Lower lobe of right lung (tissue), 2 donors: ENCODE measurements around the gene OR7G2. TPM values are rescaled to one million over a fixed set of nuclear protein-coding genes. Genes with fewer than 3 reads are reported as not detected.

Experiments
- ATAC-seq, 2 donors: fragments of 200-7000 bp; cut with Tn5 transposase; one replicate each; pipeline ENCODE4 v1.9.1; 2020 to 2022; ENCODE audit warnings: mild to moderate bottlenecking in 2 of 2, moderate library complexity in 2 of 2
- DNase-seq: peaks from one replicate; pipeline ENCODE4 v3.0.0-alpha.2; 2020
- H3K27ac ChIP-seq: fragments of 200-600 bp; one replicate; pipeline ENCODE4 v1.8.0; 2022
- H3K27me3 ChIP-seq: fragments of 200-600 bp; one replicate; pipeline ENCODE4 v1.8.0; 2022; ENCODE audit warnings: low read depth
- H3K36me3 ChIP-seq: fragments of 200-600 bp; one replicate; pipeline ENCODE4 v1.8.0; 2022; ENCODE audit warnings: mild to moderate bottlenecking
- H3K4me1 ChIP-seq: fragments of 200-600 bp; one replicate; pipeline ENCODE4 v1.8.0; 2022
- H3K4me3 ChIP-seq: fragments of 200-600 bp; one replicate; pipeline ENCODE4 v1.8.0; 2022; ENCODE audit warnings: mild to moderate bottlenecking
- H3K9me3 ChIP-seq: fragments of 200-600 bp; one replicate; pipeline ENCODE4 v1.8.0; 2022
- intact Hi-C: fragments of 100-400 bp; cut with DNase I; formaldehyde crosslinking; loops from one replicate; pipeline ENCODE4 v1.11.0; 2022
- total RNA-seq: library from RNA; stranded (reverse); fragmentation: NEBNext Ultra II Directional; extraction: Animal tissue kit (Norgen Biotek cat#: 25700); gene quantifications from one replicate; pipeline ENCODE4 v1.2.1, GENCODE V29; 2021
- TF ChIP-seq, protein P1 (sequence below): fragments of 200-600 bp; IDR thresholded peaks from one replicate; pipeline ENCODE4 v1.8.0; 2022; ENCODE audit warnings: antibody characterized with exemption, mild to moderate bottlenecking
- donor health status: DM: no; HTN: yes; CAD: no; lungs with severe emphysema.

OR7G2 gene
- total RNA-seq, 1 donor from 2014 or later, result not detected

- no peak for DNase-seq
- intact Hi-C loops, result no loop called here
- Histone ChIP-seq H3K27me3 (peaks cover 9% of the 10 kb centered on the region), H3K36me3 (no peaks in the 10 kb centered on the region), H3K27ac (no peak within 1 kb of the TSS), H3K4me3 (no peak within 1 kb of the TSS), H3K4me1 (no peaks in the 10 kb centered on the region), H3K9me3 (no peaks in the 10 kb centered on the region)
- no peak for ATAC-seq
- TF ChIP-seq, protein P1, sequence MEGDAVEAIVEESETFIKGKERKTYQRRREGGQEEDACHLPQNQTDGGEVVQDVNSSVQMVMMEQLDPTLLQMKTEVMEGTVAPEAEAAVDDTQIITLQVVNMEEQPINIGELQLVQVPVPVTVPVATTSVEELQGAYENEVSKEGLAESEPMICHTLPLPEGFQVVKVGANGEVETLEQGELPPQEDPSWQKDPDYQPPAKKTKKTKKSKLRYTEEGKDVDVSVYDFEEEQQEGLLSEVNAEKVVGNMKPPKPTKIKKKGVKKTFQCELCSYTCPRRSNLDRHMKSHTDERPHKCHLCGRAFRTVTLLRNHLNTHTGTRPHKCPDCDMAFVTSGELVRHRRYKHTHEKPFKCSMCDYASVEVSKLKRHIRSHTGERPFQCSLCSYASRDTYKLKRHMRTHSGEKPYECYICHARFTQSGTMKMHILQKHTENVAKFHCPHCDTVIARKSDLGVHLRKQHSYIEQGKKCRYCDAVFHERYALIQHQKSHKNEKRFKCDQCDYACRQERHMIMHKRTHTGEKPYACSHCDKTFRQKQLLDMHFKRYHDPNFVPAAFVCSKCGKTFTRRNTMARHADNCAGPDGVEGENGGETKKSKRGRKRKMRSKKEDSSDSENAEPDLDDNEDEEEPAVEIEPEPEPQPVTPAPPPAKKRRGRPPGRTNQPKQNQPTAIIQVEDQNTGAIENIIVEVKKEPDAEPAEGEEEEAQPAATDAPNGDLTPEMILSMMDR, result no peak
Measured at GRCh38 chr19:9115307-9115813, 8.1 kb upstream of the OR7G2 start, which contains the start of gene OR7G1. OR7G1 (minus strand) TSS chr19:9115763; CDS start chr19:9115763, 0 bp downstream.

GRCh38 chr19:9109959-9110358, 2.7 kb upstream of the OR7G2 start:
- DNase-seq, result no peak

DNA sequence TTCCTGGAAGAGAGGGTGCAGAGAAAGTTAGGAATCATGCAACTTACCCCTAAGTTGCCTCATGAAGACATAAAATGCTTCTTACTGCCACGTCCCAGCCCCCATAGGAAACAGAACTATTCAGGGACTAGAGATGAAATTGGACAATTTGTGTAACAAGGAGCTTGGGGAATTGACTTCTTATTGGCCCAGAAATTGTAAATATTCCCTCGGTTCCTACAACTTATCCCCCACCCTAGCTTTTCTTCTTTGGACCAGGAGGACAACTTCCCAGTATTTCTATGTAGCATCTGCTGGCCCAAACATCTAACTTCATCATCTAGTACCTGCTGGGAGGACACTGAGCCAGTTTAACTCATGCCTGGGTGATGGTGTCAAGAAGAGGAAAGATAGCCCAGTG, 20.5 kb downstream of the OR7G2 start, which contains the start of gene OR1M1:
Gene OR1M1 (plus strand): TSS at position 301 of the 400 bp plus-strand sequence. CDS start 6,184 bp downstream, outside the sequence.
- H3K27me3 ChIP-seq, result peaks cover 3% of the 10 kb centered on the region
- H3K36me3 ChIP-seq, result no peaks in the 10 kb centered on the region
- H3K4me3 ChIP-seq, result no peak within 1 kb of the TSS
- TF ChIP-seq, protein P1, result no peak
- intact Hi-C loops, result no loop called here
- no peak within 1 kb of the TSS for H3K27ac ChIP-seq
- ATAC-seq (no peak), DNase-seq (no peak)
- no peaks in the 10 kb centered on the region for H3K9me3 ChIP-seq
- H3K4me1 ChIP-seq, result no peaks in the 10 kb centered on the region

More at GRCh38 chr19:9109959-9110358, 2.7 kb upstream of the OR7G2 start:
- Histone ChIP-seq H3K27ac (no peak overlapping the region), H3K4me3 (no peak overlapping the region), H3K36me3 (no peaks in the 10 kb centered on the region), H3K27me3 (peaks cover 14% of the 10 kb centered on the region), H3K9me3 (no peaks in the 10 kb centered on the region), H3K4me1 (no peaks in the 10 kb centered on the region)
- TF ChIP-seq, protein P1, result no peak
- ATAC-seq, result no peak
- intact Hi-C loops, result no loop called here

DNA sequence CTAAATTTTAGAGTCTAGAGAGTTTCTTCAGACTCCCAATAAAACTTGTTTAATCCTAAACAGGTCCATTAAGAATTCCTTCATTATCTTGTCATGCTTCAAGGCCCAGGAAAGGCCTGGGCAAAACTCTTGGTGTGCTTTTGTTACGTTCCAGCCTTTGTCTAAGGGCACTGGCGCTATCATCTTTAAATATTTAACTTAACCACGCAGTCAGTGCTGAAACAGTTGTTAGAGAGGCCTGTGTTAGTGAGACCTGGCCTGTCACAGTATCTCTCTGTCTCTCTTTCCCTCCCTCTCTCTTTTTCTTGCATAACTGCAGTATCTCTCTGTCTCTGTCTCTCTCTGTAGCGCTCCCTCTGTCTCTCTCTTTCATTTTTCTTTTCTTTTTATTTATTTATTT, 28.6 kb downstream of the OR7G2 start:
- no peaks in the 10 kb centered on the region for H3K27me3 ChIP-seq
- ATAC-seq (no peak), DNase-seq (no peak)
- no peak overlapping the region for H3K4me3 ChIP-seq
- no peaks in the 10 kb centered on the region for H3K36me3 ChIP-seq
- TF ChIP-seq, protein P1, result no peak
- intact Hi-C loops, result no loop called here
- H3K9me3 ChIP-seq, result no peaks in the 10 kb centered on the region
- no peak overlapping the region for H3K27ac ChIP-seq
- no peaks in the 10 kb centered on the region for H3K4me1 ChIP-seq

DNA sequence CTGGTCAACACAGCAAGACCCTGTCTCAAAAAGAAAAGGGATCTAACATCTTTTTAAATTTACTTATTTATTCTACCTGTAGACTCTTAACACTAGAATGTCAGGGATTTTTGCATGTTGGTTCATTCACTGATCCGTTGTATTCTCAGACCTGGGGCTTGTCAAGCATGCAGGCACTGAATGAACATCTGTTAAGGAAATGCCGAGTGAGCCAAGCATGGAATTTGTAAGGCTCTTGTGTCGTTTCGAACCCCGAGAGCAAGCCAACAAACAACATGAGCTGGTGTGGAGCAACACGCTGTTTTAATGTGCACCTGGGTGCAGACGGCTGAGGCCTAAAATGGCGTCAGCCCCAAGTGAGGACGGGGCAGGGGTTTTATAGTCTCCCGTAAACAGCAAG, 30.4 kb downstream of the OR7G2 start:
- Histone ChIP-seq H3K4me3 (no peak overlapping the region), H3K9me3 (no peaks in the 10 kb centered on the region), H3K27ac (no peak overlapping the region), H3K27me3 (no peaks in the 10 kb centered on the region), H3K36me3 (no peaks in the 10 kb centered on the region), H3K4me1 (no peaks in the 10 kb centered on the region)
- no peak for ATAC-seq
- DNase-seq, result no peak
- TF ChIP-seq, protein P1, result no peak
- intact Hi-C loops, result no loop called here
